ENCODE measurements around the gene FUNDC2. TPM values are rescaled to one million over a fixed set of nuclear protein-coding genes. Genes with fewer than 3 reads are reported as not detected.

Gene FUNDC2
- total and polyA plus RNA-seq, 2 of the 4 experiments (the other 2 are of a cell fraction): 42.5 to 51.7 TPM

DNA sequence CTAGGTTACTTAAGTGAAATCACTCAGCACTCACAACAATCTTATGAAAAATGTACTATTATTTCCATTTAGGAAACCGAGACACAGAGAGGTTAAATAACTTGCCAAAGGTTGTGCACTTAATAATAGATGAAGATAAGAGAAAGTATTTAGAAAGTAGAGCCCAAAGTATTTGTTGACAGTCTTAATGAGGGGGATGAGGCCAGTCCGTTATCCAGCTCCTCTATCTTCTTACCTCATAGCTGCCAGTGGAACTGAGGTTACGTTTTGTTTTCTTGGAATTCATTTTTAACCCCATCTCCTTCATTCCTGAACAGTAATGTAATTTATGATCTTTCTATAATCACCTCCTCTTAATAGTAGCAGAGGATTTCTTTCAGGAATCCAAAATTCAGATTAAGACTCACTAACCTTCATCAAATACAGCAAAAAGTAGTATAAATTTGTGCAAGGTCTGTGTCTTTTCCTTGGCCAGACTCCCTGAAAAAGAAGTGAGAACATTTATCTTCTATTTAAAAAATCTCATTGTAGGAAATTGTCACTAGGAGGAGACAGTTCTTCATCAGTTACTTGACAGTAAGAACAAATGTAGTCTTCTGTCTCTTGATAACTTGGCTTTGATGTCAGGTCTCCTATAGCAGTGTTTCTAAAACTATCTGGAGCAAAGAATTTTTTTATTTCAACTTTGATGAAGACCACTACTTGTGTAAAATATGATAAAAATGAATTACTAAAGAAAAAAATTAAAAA, 39.6 kb upstream of the FUNDC2 start:
- Histone ChIP-seq H3K23ac (ENCODE audit: low read depth, low read length) (no peak overlapping the region), H3K18ac (ENCODE audit: low read depth, low read length) (no peak overlapping the region), H3K36me3 (ENCODE audit: control insufficient read depth, insufficient read depth, low read length) (no peaks in the 10 kb centered on the region), H2AK5ac (ENCODE audit: low read depth, low read length) (no peak overlapping the region), H2BK5ac (ENCODE audit: low read depth, low read length, poor library complexity, severe bottlenecking) (no peak overlapping the region), H3K4me2 (ENCODE audit: low read depth, low read length) (no peak overlapping the region), H3K79me1 (ENCODE audit: low read depth in 1 of 2, low read length in 2 of 2) (no peaks in the 10 kb centered on the region), H2BK20ac (ENCODE audit: low read depth, low read length) (no peak overlapping the region), H2BK15ac (ENCODE audit: low read depth, low read length) (no peak overlapping the region), H4K8ac (ENCODE audit: low read depth in 2 of 2, low read length in 2 of 2) (no peak overlapping the region), H4K5ac (ENCODE audit: low read depth, low read length) (no peak overlapping the region), H3K4ac (ENCODE audit: low read depth, low read length) (no peak overlapping the region), H2AFZ (replicated peaks; ENCODE audit: low read length, poor library complexity) (no peak overlapping the region), H2AK9ac (replicated peaks; ENCODE audit: low read depth, low read length, poor library complexity) (no peak overlapping the region), H3K27ac (ENCODE audit: insufficient read depth, low read length) (no peak overlapping the region), H3K9ac (ENCODE audit: low read depth, low read length) (no peak overlapping the region), H3K56ac (ENCODE audit: extremely low read depth, insufficient read depth, low read length) (no peak overlapping the region), H3K9me3 (ENCODE audit: control insufficient read depth, insufficient read depth, low read length) (peaks cover 2% of the 10 kb centered on the region; the same call in 1 of the 2 replicates), H3K9me1 (ENCODE audit: insufficient read depth, low read length) (no peaks in the 10 kb centered on the region), H4K20me1 (ENCODE audit: insufficient read depth, low read length) (no peaks in the 10 kb centered on the region), H3K4me3 (ENCODE audit: insufficient read depth, low read depth, low read length) (no peak overlapping the region), H3K14ac (replicated peaks; ENCODE audit: low read depth, low read length) (no peak overlapping the region), H4K91ac (ENCODE audit: insufficient read depth, low read depth, low read length) (no peak overlapping the region), H3K27me3 (ENCODE audit: control insufficient read depth, insufficient read depth, low read length) (no peaks in the 10 kb centered on the region), H2BK120ac (ENCODE audit: low read depth, low read length) (no peak overlapping the region), H3K4me1 (ENCODE audit: control insufficient read depth, insufficient read depth, low read length) (no peaks in the 10 kb centered on the region)
- BruUV-seq (replicated peaks): no TSS peak
- TF ChIP-seq RCOR1 (IDR thresholded peaks at IDR 0.05; ENCODE audit: insufficient replicate concordance, low read length) (no peak), SMC3 (IDR thresholded peaks at IDR 0.05; ENCODE audit: low read depth, low read length) (no peak)
- intact Hi-C loops (cut with micrococcal nuclease) (no loop called here), in situ Hi-C loops (cut with MboI; ENCODE audit: low sequenced_read_pairs) (no loop called here), dilution Hi-C loops (cut with HindIII; ENCODE audit: low sequenced_read_pairs, unreplicated experiment) (no loop called here)
- no CpG with 5 or more reads among the region's 3 CpGs for WGBS, 2 experiments (ENCODE audit: extremely low coverage in 2 of 2, insufficient read length in 1 of 2)
- POLR2A ChIA-PET (ENCODE audit: unreplicated experiment): no interaction called here
- CTCF ChIA-PET: no interaction called here
- ATAC-seq (ENCODE audit: low read depth) (no peak), DNase-seq (no peak)

All from IMR-90 (cell line).